GM20431 (cell line): Measurements from ENCODE around the gene FER.
"Not testable (repeated sequence)": the region's sequence is repeated elsewhere in the genome, so short reads cannot be mapped to it uniquely, and the experiment has no call there.

ENCODE experiments used
- in situ Hi-C: fragments of 300-500 bp; cut with MseI, MboI; formaldehyde crosslinking; loops from one replicate; pipeline ENCODE4 v1.15.0; 2020; ENCODE audit warnings: low sequenced_read_pairs; ENCODE audit not compliant: unreplicated experiment

Gene FER

GRCh38 chr5:109022056-109022455 lies 274.4 kb downstream of the FER start:
- in situ Hi-C loops = no loop called here

GRCh38 chr5:109025729-109026128 lies 278.0 kb downstream of the FER start:
- in situ Hi-C loops = not testable (repeated sequence)

- in situ Hi-C loops = no loop called here
Observed at GRCh38 chr5:109027983-109028607, 280.4 kb downstream of the FER start.

GRCh38 chr5:109028608-109029299 lies 281.1 kb downstream of the FER start:
- in situ Hi-C loops = no loop called here

GRCh38 chr5:109029847-109030246 lies 282.1 kb downstream of the FER start:
- in situ Hi-C loops = no loop called here

GRCh38 chr5:109030360-109031143 lies 282.9 kb downstream of the FER start:
- in situ Hi-C loops = no loop called here

- in situ Hi-C loops = no loop called here
Observed at GRCh38 chr5:109034306-109034705, 286.6 kb downstream of the FER start.

- in situ Hi-C loops = no loop called here
Observed at GRCh38 chr5:109035436-109035835, 287.7 kb downstream of the FER start.

- in situ Hi-C loops = no loop called here
Observed at GRCh38 chr5:109038209-109038840, 290.6 kb downstream of the FER start.

GRCh38 chr5:109041317-109041716 lies 293.6 kb downstream of the FER start:
- in situ Hi-C loops = no loop called here

- in situ Hi-C loops = no loop called here
Observed at GRCh38 chr5:109045710-109046109, 298.0 kb downstream of the FER start.

GRCh38 chr5:109049565-109049964 lies 301.9 kb downstream of the FER start:
- in situ Hi-C loops = no loop called here

GRCh38 chr5:109050321-109050720 lies 302.6 kb downstream of the FER start:
- in situ Hi-C loops = not testable (repeated sequence)

- in situ Hi-C loops = not testable (repeated sequence)
Observed at GRCh38 chr5:109052216-109052615, 304.5 kb downstream of the FER start.

GRCh38 chr5:109053995-109054417 lies 306.3 kb downstream of the FER start:
- in situ Hi-C loops = no loop called here

- in situ Hi-C loops = no loop called here
Observed at GRCh38 chr5:109060378-109061025, 312.8 kb downstream of the FER start.

- in situ Hi-C loops = no loop called here
Observed at GRCh38 chr5:109062664-109063063, 315.0 kb downstream of the FER start.

- in situ Hi-C loops = no loop called here
Observed at GRCh38 chr5:109063223-109063622, 315.5 kb downstream of the FER start.

GRCh38 chr5:109076741-109077140 lies 329.0 kb downstream of the FER start:
- in situ Hi-C loops = no loop called here

GRCh38 chr5:109078448-109078847 lies 330.8 kb downstream of the FER start:
- in situ Hi-C loops = no loop called here
